Activated CD8-positive, alpha-beta memory T cell treated with anti-CD3 and anti-CD28 coated beads, Interleukin-2, amount 50 U/mL, for 1 hour (primary cell): Measurements from ENCODE around the gene CYB561A3.
A peak's percentile ranks its signal among the peaks of the same experiment; 100 is the strongest.
"Not testable (repeated sequence)": the region's sequence is repeated elsewhere in the genome, so short reads cannot be mapped to it uniquely, and the experiment has no call there.

ENCODE experiments used
- DNase-seq: peaks from one replicate; pipeline ENCODE4 v3.0.0-alpha.2; 2020; ENCODE audit errors: extremely low read depth

Gene CYB561A3

DNA sequence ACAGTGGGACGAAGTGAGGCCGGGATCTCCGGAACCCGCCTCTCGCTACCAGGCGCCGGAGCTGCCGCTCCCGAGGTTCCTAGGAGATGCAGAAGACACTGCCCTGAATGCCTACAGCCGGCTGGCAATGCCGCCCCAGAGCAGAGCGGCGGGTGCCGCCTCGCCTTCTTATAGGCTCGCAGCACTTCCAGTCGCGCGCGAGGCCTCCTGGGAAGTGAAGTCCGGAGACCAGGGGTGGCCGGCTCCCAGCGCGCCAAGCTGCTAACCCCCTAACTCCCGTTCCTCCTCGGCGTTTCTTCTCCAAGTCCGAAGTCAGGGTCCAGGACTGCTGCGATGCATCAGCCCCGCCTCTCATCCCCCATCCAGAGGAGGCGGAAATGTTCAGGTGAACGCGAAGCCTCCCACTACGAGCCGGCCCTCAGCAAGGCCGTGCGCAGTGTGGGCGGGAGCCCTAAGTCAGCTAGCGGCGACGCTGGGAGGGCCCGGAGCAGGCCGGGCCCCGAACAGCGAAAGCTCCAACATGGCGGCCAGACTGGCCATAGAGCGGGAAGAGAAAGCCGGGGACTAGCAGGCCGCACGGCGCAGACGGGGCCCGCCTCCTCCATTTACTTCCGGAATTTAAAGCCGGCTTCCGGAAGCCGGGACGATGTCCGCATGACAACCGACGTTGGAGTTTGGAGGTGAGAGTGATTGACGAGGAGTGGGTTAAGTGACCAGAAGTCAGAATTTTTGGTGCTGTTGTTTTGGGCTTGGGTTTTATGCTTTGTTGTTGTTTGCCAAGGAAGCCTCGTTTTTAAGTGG, at the start of gene CYB561A3, which contains the start of gene TMEM138:
Gene CYB561A3, minus strand, starts transcription at position 142 of the 801 bp plus-strand sequence. CDS start 5,169 bp downstream, outside the sequence.
Gene TMEM138, plus strand, starts transcription at position 634 of the 801 bp plus-strand sequence. CDS start 2,017 bp downstream, outside the sequence.
- peak; percentile 57 for DNase-seq

GRCh38 chr11:61406991-61407728, 45.5 kb upstream of the CYB561A3 start:
- no peak for DNase-seq

DNA sequence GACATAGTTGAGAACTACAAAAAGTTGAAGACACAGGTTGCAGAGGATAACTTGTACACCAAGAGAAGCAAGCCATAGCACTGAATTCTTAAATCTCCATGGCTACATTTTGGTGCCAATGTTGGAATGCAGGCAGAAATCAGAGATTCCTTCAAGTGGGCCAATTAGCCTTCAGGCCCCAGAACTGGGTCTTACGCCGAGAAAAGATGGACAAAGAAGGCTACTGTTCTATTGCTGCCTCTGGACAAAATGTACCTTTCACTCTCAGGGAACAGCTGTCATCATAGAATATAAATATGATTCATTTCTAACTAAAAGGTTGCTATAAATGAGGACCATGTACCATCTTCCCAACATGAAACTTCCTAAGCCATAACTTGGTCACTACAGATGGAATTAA, 44.4 kb upstream of the CYB561A3 start:
- no peak for DNase-seq

- no peak for DNase-seq
Observed at GRCh38 chr11:61404641-61405040, 43.0 kb upstream of the CYB561A3 start.

DNA sequence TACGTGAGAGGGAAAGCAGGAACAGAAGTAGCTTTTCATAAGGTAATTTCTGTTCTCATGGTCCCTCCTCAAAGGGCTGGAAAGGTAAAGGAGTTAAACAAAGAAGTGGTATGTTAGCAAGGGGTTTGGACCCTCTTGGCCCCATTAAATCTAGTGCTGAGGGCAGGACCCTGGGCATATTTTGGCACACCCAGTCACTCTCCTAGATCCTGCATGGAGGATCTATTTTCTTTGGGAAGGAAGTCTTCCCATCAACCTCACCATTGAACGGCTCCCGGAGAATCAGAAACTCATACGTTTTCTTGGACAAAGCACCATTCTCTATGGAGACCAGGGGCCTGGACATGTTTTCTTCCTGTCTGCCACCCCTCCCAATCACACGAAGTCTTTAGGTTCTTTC, 42.4 kb upstream of the CYB561A3 start:
- DNase-seq, result no peak

DNA sequence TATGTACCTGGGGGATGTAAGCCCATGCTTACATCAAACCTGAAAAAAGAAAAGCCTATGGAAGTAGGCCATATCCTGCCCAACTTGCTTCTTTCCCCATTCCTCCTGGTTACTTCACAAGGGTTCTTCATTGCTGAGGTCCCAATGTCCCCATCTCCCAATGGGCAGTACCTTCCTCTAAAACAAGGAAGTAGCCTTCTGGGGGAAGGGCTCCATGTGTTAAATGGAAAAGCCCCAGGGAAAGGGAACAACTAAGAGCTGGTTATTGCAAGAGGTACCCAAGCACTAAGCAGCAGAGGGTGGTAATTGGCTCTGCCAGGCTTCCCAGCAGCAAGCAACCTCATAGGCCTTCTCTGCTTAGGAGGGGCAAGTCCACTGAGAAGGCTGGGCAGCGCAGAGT, 42.0 kb upstream of the CYB561A3 start:
- no peak for DNase-seq

DNA sequence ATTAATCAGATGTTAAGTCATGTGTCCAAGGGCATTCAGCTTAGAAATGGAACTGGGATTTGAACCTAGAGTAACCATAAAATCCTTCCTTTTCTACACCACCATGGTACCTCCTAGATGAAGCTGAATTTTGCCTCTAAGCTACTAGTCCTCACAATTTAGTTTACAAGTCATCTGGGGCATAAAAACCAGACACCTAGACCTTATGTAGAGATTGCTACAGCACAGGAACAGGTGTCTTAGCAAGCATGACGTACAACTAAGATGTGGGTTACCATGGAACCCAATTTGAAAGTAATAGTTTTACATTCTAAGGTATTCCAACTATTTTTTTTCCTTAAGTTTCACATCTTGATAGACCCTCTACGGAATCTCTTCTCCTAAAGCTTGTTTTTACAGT, 39.9 kb upstream of the CYB561A3 start:
- DNase-seq, result no peak

DNA sequence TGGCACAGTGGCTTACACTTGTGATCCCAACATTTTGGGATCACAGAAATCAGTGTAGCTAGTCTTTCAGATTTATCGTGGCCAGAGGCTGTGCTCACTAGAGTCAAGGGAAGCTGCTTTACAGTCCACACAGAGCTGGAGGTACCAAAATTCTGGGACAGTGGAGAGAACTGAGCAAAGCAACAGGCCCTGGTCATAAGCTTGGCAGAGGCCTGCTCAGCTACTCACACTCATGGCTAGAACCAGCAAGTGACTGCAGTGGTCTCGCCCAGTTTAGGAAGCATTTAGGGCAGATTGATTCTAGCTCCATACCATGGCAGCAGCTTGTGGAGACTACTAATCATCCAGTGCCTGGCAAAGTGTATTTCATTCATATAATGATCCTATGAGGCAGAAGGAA, 39.5 kb upstream of the CYB561A3 start:
- DNase-seq, result no peak

DNA sequence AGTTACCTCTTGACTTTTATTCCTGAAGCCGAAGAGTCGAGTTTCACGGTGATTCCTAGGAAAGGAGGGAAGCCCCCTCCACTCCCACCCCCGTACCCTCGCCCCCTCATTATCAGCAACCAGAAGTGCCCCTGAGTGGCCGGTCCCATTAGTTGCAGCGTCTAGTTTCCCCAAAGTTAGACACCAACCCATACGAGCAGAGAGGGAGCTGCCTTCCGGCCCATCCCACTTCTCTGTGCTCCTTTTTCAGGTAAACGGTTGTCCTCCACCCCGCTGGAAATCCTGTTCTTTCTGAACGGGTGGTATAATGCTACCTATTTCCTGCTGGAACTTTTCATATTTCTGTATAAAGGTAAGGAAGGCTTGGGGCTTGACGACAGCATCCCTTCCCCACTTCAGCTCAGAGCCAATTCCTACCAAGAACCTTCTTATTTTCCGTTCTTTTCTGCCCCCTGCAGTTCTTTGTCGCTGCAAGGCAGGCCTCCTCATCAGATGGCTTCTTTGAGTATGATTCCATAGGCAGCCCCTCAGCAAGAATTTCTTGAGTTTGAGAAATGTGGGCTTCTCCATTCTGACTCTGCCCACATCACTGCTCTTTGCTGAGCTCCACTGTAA, 31.4 kb upstream of the CYB561A3 start:
- DNase-seq, result no peak

GRCh38 chr11:61390161-61390560, 28.5 kb upstream of the CYB561A3 start:
- no peak for DNase-seq

GRCh38 chr11:61384271-61385242, 22.9 kb upstream of the CYB561A3 start:
- no peak for DNase-seq

DNA sequence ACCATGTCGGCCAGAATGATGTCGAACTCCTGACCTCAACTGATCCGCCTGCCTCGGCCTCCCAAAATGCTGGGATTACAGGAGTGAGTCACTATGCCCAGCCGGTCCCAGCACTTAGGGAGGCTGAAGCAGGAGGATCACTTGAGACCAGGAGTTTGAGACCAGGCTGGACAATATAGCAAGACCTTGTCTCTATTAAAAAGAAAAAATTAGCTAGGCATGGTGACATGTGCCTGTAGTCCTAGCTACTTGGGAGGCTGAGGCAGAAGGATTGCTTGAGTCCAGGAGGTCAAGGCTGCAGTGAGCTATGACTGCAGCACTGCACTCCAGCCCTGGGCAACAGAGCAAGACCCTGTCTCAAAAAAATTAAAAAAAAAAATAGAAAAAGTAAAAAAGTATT, 22.2 kb upstream of the CYB561A3 start:
- not testable (repeated sequence) for DNase-seq

- DNase-seq, result no peak
Observed at GRCh38 chr11:61380884-61381283, 19.2 kb upstream of the CYB561A3 start.

DNA sequence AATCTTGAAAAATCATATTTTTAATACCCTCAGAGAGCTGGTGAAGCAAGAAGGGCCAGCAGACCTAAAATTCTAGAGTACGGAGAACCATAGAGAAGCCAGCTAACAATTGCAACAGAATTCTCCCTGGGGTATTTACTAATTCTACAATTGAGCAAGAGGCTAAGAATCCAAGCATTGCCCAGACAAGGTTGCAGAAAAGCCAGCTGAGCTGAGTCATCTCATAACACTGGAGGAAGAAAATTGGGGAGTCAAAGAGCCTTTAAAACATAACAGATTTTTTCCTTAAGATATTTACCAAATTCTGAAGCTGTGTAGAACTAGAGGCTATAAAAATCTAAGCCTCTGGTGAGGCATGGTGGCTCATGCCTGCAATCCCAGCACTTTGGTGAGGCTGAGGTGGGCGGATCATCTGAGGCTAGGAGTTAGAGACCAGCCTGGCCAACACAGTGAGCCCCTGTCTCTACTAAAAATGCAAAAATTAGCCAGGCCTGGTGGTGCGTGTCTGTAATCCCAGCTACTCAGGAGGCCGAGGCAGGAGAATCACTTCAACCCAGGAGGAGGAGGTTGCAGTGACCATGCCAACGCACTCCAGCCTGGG, 17.1 kb upstream of the CYB561A3 start:
- DNase-seq, result no peak

DNA sequence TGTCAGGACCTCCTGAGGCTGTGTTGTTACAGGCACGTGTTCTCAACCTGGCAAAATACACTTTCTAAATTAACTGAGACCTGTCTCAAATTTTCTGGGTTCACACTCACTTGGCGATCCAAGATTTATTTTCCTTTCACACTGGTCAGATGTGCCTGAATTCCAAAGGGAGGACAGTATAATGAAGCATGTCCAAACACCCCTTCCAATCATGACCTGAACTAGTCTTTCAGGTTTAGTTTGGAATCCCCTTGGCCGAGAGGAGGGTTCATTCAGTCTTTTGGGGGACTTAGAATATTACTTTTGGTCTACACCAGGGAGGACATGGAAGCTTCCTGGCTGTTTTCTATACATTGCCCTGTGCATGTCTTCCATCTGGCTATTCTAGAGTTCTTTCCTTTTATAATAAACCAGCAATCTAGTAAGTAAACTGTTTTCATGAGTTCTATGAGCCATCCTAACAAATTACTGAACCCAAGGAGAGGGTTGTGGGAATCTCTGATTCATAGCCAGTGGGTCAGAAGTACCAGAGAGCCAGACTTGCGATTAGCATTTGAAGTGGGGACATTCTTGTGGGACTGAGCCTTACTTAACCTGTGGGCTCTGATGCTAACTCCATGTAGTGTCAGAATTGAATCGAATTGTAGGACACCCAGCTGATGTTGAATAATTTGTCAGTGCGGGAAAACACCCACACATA, 15.9 kb upstream of the CYB561A3 start:
- DNase-seq, result no peak

GRCh38 chr11:61375761-61376108, 14.1 kb upstream of the CYB561A3 start:
- DNase-seq, result no peak

- DNase-seq, result no peak
Observed at GRCh38 chr11:61372659-61373420, 11.2 kb upstream of the CYB561A3 start.

DNA sequence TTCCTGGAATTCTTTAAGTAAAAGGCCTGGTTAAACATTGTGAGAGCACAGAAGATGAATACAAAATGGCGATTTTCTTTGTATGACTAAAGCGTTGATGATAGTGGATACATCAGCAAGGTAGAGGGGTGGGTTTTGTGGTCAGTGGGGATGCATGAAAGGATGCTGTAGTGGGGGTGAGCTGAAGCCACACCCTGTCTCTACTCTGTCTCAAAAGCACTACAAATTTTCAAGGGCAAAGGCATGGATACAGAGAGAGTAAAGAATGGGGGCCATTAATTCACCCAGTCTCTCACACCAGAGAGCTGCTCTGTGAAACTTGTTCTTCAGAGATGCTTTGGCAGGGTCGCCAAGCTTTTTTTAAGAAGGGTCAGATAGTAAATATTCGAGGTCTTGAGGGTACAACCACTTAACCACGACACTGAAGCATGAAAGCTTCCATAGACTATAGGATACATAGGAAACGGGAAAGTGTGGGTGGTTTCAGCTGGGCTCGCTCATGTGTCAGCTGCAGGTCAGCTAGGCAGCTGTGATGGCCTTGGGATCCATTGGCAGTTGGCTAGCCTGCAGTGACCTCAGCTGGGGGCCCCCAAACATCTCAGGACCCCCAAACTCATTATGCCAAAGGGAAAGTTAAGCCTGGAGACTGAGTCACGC, 8.8 kb upstream of the CYB561A3 start:
- no peak for DNase-seq
